Neural cell (in vitro differentiated cells): Measurements from ENCODE around the gene ADAD2.

Source experiments
- EP300 ChIP-seq: fragments of 450-650 bp; conservative IDR thresholded peaks from 2 replicates; pipeline ENCODE4 v1.6.1; 2014; ENCODE audit warnings: antibody characterized with exemption, mild to moderate bottlenecking, moderate library complexity; ENCODE audit not compliant: poor library complexity, severe bottlenecking
- EZH2 ChIP-seq: fragments of 200-600, 300-800 bp; shearing (Covaris generic), sonication (generic); IDR thresholded peaks from 2 replicates; pipeline ENCODE4 v1.6.1; 2014; ENCODE audit warnings: antibody characterized with exemption, low read length, borderline replicate concordance, mild to moderate bottlenecking; ENCODE audit not compliant: insufficient read depth, poor library complexity, severe bottlenecking
- MXI1 ChIP-seq: fragments of 450-650 bp; conservative IDR thresholded peaks from 2 replicates; pipeline ENCODE4 v1.6.1; 2014; ENCODE audit warnings: antibody characterized with exemption, mild to moderate bottlenecking; ENCODE audit not compliant: poor library complexity, severe bottlenecking
- POLR2AphosphoS5 ChIP-seq: IDR thresholded peaks from 2 replicates; pipeline ENCODE4 v1.6.1; 2012
- RAD21 ChIP-seq: fragments of 450-650 bp; conservative IDR thresholded peaks from 2 replicates; pipeline ENCODE4 v1.6.1; 2014; ENCODE audit warnings: antibody characterized with exemption, mild to moderate bottlenecking, moderate library complexity
- SMC3 ChIP-seq: fragments of 450-650 bp; conservative IDR thresholded peaks from 2 replicates; pipeline ENCODE4 v1.6.1; 2014; ENCODE audit warnings: antibody characterized with exemption, mild to moderate bottlenecking, moderate library complexity; ENCODE audit not compliant: poor library complexity
- TF ChIP-seq, protein P1 (sequence below): fragments of 450-650 bp; IDR thresholded peaks from 2 replicates; pipeline ENCODE4 v1.5.1; 2014; ENCODE audit warnings: antibody characterized with exemption, mild to moderate bottlenecking, moderate library complexity; ENCODE audit not compliant: poor library complexity, severe bottlenecking
- TF ChIP-seq, protein P2 (sequence below): IDR thresholded peaks from 2 replicates; pipeline ENCODE4 v1.6.1; 2012; ENCODE audit warnings: borderline replicate concordance

DNA sequence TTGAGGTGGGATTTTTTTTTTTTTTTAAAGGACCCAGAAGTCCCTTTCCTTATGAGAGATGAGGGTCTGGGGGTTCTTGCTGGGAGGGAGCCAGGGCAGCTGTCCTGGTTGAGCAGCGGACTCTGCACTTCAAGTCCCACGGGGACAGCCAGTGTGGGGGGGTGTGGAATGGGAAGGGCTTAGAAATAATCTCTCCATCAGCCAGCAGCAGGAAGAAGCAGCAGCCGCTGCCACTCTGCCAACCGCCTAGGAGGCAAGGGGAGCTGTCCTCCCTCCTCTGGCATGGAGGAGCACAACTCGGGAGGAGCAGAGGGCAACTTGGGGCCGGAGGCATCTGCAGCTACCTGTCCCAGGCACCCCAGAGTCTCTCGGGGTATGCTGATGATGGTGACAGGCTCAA lies 49.0 kb downstream of the ADAD2 start, which contains the start of gene KCNG4:
- TF ChIP-seq, protein P1, sequence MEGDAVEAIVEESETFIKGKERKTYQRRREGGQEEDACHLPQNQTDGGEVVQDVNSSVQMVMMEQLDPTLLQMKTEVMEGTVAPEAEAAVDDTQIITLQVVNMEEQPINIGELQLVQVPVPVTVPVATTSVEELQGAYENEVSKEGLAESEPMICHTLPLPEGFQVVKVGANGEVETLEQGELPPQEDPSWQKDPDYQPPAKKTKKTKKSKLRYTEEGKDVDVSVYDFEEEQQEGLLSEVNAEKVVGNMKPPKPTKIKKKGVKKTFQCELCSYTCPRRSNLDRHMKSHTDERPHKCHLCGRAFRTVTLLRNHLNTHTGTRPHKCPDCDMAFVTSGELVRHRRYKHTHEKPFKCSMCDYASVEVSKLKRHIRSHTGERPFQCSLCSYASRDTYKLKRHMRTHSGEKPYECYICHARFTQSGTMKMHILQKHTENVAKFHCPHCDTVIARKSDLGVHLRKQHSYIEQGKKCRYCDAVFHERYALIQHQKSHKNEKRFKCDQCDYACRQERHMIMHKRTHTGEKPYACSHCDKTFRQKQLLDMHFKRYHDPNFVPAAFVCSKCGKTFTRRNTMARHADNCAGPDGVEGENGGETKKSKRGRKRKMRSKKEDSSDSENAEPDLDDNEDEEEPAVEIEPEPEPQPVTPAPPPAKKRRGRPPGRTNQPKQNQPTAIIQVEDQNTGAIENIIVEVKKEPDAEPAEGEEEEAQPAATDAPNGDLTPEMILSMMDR, result no peak
- TF ChIP-seq, protein P2, sequence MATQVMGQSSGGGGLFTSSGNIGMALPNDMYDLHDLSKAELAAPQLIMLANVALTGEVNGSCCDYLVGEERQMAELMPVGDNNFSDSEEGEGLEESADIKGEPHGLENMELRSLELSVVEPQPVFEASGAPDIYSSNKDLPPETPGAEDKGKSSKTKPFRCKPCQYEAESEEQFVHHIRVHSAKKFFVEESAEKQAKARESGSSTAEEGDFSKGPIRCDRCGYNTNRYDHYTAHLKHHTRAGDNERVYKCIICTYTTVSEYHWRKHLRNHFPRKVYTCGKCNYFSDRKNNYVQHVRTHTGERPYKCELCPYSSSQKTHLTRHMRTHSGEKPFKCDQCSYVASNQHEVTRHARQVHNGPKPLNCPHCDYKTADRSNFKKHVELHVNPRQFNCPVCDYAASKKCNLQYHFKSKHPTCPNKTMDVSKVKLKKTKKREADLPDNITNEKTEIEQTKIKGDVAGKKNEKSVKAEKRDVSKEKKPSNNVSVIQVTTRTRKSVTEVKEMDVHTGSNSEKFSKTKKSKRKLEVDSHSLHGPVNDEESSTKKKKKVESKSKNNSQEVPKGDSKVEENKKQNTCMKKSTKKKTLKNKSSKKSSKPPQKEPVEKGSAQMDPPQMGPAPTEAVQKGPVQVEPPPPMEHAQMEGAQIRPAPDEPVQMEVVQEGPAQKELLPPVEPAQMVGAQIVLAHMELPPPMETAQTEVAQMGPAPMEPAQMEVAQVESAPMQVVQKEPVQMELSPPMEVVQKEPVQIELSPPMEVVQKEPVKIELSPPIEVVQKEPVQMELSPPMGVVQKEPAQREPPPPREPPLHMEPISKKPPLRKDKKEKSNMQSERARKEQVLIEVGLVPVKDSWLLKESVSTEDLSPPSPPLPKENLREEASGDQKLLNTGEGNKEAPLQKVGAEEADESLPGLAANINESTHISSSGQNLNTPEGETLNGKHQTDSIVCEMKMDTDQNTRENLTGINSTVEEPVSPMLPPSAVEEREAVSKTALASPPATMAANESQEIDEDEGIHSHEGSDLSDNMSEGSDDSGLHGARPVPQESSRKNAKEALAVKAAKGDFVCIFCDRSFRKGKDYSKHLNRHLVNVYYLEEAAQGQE, result no peak
- TF ChIP-seq POLR2AphosphoS5 (no peak), SMC3 (no peak), MXI1 (no peak), EZH2 (no peak), EP300 (no peak), RAD21 (no peak)
